ENCODE measurements around the gene AP4B1. TPM values are rescaled to one million over a fixed set of nuclear protein-coding genes. Genes with fewer than 3 reads are reported as not detected.

AP4B1 gene
- total RNA-seq, 1 experiment from 2014 or later = 20.4 TPM

DNA sequence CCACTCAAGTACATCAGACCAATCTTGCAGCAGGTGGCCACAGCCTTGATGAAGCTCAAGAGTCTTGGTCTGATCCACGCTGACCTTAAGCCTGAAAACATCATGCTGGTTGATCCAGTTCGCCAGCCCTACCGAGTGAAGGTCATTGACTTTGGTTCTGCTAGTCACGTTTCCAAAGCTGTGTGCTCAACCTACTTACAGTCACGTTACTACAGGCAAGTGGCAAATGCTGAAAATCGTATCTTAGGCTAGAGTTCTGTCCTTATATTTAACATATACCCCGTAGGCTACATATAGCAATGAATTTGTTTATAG is 36.6 kb upstream of the AP4B1 start:
- ChIA-PET POLR2A (interaction anchor here (0.6 to 2.1 kb wide), 3 partner anchors 11 to 474 kb away, joined by 3 to 7 read pairs (median 3); no protein-coding TSS in a partner anchor), CTCF (interaction anchor here (0.6 to 1.1 kb wide), 3 partner anchors 66 to 106 kb away, joined by 3 to 5 read pairs (median 3); no protein-coding TSS in a partner anchor)
- no TSS peak for BruUV-seq (replicated peaks)
- intact Hi-C loops (cut with micrococcal nuclease) = no loop called here
- Mint-ChIP-seq H3K27me3 (ENCODE audit: insufficient read depth, unreplicated experiment) (no peaks in the 10 kb centered on the region), H3K36me3 (ENCODE audit: insufficient read depth, unreplicated experiment) (peaks cover 30% of the 10 kb centered on the region), H3K27ac (ENCODE audit: low read depth, unreplicated experiment) (no peak overlapping the region), H3K4me3 (ENCODE audit: unreplicated experiment) (no peak overlapping the region), H3K9me3 (ENCODE audit: unreplicated experiment) (no peaks in the 10 kb centered on the region), H3K4me1 (ENCODE audit: insufficient read depth, unreplicated experiment) (peaks cover 15% of the 10 kb centered on the region)
- TF ChIP-seq, protein P1, sequence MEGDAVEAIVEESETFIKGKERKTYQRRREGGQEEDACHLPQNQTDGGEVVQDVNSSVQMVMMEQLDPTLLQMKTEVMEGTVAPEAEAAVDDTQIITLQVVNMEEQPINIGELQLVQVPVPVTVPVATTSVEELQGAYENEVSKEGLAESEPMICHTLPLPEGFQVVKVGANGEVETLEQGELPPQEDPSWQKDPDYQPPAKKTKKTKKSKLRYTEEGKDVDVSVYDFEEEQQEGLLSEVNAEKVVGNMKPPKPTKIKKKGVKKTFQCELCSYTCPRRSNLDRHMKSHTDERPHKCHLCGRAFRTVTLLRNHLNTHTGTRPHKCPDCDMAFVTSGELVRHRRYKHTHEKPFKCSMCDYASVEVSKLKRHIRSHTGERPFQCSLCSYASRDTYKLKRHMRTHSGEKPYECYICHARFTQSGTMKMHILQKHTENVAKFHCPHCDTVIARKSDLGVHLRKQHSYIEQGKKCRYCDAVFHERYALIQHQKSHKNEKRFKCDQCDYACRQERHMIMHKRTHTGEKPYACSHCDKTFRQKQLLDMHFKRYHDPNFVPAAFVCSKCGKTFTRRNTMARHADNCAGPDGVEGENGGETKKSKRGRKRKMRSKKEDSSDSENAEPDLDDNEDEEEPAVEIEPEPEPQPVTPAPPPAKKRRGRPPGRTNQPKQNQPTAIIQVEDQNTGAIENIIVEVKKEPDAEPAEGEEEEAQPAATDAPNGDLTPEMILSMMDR (IDR thresholded peaks at IDR 0.05; ENCODE audit: unreplicated experiment) = no peak
- no peak for DNase-seq (ENCODE audit: unreplicated experiment)

DNA sequence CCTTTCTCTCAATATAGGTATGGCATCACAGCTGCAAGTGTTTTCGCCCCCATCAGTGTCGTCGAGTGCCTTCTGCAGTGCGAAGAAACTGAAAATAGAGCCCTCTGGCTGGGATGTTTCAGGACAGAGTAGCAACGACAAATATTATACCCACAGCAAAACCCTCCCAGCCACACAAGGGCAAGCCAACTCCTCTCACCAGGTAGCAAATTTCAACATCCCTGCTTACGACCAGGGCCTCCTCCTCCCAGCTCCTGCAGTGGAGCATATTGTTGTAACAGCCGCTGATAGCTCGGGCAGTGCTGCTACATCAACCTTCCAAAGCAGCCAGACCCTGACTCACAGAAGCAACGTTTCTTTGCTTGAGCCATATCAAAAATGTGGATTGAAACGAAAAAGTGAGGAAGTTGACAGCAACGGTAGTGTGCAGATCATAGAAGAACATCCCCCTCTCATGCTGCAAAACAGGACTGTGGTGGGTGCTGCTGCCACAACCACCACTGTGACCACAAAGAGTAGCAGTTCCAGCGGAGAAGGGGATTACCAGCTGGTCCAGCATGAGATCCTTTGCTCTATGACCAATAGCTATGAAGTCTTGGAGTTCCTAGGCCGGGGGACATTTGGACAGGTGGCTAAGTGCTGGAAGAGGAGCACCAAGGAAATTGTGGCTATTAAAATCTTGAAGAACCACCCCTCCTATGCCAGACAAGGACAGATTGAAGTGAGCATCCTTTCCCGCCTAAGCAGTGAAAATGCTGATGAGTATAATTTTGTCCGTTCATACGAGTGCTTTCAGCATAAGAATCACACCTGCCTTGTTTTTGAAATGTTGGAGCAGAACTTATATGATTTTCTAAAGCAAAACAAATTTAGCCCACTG is 36.0 kb upstream of the AP4B1 start:
- H3K9me3 Mint-ChIP-seq (ENCODE audit: unreplicated experiment) = no peaks in the 10 kb centered on the region

DNA sequence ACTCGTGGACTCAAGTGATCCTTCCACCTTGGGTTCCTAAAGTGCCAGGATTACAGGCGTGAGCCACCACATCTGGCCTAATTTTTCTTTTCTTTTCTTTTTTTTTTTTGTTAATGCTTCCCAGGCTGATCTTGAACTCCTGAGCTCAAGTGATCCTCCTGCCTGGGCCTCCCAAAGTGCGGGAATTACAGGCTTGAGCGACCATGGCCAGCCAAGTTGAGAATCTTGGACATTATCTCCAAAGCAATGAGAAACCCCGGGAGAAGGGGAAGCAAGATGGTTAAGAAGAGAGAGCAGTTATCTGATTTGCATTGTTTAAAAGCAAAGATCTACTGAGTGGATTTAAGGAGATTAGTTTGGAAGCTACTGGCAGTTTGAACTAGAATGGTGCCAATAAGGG is 33.6 kb upstream of the AP4B1 start:
- TF ChIP-seq, protein P1 (IDR thresholded peaks at IDR 0.05; ENCODE audit: unreplicated experiment) = no peak
- no TSS peak for BruUV-seq (replicated peaks)
- intact Hi-C loops (cut with micrococcal nuclease) = no loop called here
- Mint-ChIP-seq H3K9me3 (ENCODE audit: unreplicated experiment) (no peaks in the 10 kb centered on the region), H3K4me1 (ENCODE audit: insufficient read depth, unreplicated experiment) (peaks cover 25% of the 10 kb centered on the region), H3K27ac (ENCODE audit: low read depth, unreplicated experiment) (no peak overlapping the region), H3K27me3 (ENCODE audit: insufficient read depth, unreplicated experiment) (no peaks in the 10 kb centered on the region), H3K4me3 (ENCODE audit: unreplicated experiment) (no peak overlapping the region), H3K36me3 (ENCODE audit: insufficient read depth, unreplicated experiment) (peaks cover 31% of the 10 kb centered on the region)
- ChIA-PET CTCF (interaction anchor here (0.6 to 2.3 kb wide), 4 partner anchors 8 to 896 kb away, joined by 3 to 6 read pairs (median 5); no protein-coding TSS in a partner anchor), POLR2A (interaction anchor here (0.6 kb wide), 1 partner anchor 830 kb away, joined by 4 read pairs; no protein-coding TSS in a partner anchor)
- no peak for DNase-seq (ENCODE audit: unreplicated experiment)

More for the DNA sequence above, 36.0 kb upstream of the AP4B1 start:
- Mint-ChIP-seq H3K36me3 (ENCODE audit: insufficient read depth, unreplicated experiment) (peaks cover 30% of the 10 kb centered on the region), H3K4me3 (ENCODE audit: unreplicated experiment) (no peak overlapping the region), H3K4me1 (ENCODE audit: insufficient read depth, unreplicated experiment) (peaks cover 15% of the 10 kb centered on the region), H3K27ac (ENCODE audit: low read depth, unreplicated experiment) (no peak overlapping the region), H3K27me3 (ENCODE audit: insufficient read depth, unreplicated experiment) (no peaks in the 10 kb centered on the region)
- TSS peak; percentile 17 for BruUV-seq (replicated peaks)
- TF ChIP-seq, protein P1 (IDR thresholded peaks at IDR 0.05; ENCODE audit: unreplicated experiment) = no peak
- ChIA-PET CTCF (interaction anchor here (0.7 to 2.3 kb wide), 3 partner anchors 24 to 105 kb away, joined by 3 to 6 read pairs (median 5); no protein-coding TSS in a partner anchor), POLR2A (interaction anchor here (0.6 to 2.1 kb wide), 2 partner anchors 10 to 23 kb away, joined by 3 to 7 read pairs; no protein-coding TSS in a partner anchor)
- intact Hi-C loops (cut with micrococcal nuclease) = no loop called here
- no peak for DNase-seq (ENCODE audit: unreplicated experiment)

DNA sequence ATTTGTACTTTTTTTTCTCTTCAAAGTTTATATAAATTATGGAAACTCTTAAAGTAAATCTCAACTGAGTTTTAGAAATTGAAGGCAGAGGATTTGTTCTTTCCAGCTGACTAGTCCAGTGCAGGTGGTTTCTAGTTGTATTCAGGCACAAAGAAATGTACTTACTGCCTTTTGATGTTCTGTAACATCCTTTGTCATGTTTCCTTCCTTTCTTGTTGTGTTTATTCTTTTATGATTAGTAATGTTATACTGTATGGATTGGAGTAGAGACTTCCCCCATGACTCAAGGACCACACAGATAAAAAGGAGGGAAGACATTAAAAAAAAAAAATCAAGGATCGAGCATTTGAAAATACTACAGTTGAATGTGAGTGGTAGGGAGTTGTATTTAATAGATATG is 32.5 kb upstream of the AP4B1 start:
- Mint-ChIP-seq H3K4me1 (ENCODE audit: insufficient read depth, unreplicated experiment) (peaks cover 34% of the 10 kb centered on the region), H3K27ac (ENCODE audit: low read depth, unreplicated experiment) (peak overlapping the region; percentile 33), H3K9me3 (ENCODE audit: unreplicated experiment) (no peaks in the 10 kb centered on the region), H3K27me3 (ENCODE audit: insufficient read depth, unreplicated experiment) (no peaks in the 10 kb centered on the region), H3K4me3 (ENCODE audit: unreplicated experiment) (no peak overlapping the region), H3K36me3 (ENCODE audit: insufficient read depth, unreplicated experiment) (peaks cover 30% of the 10 kb centered on the region)
- BruUV-seq (replicated peaks) = no TSS peak
- intact Hi-C loops (cut with micrococcal nuclease) = no loop called here
- POLR2A ChIA-PET = no interaction called here
- TF ChIP-seq, protein P1 (IDR thresholded peaks at IDR 0.05; ENCODE audit: unreplicated experiment) = no peak
- CTCF ChIA-PET = interaction anchor here (0.9 kb wide), 1 partner anchor 9 kb away, joined by 4 read pairs; no protein-coding TSS in a partner anchor
- no peak for DNase-seq (ENCODE audit: unreplicated experiment)

All from MCF 10A (cell line).